GM19455 (cell line): Measurements from ENCODE around the gene BBIP1.
"Not testable (repeated sequence)": the region's sequence is repeated elsewhere in the genome, so short reads cannot be mapped to it uniquely, and the experiment has no call there.

Source experiments
- ATAC-seq: cut with Tn5 transposase; IDR thresholded peaks from one replicate; pipeline ENCODE4 v1.9.1; 2021; ENCODE audit not compliant: unreplicated experiment

The BBIP1 gene

GRCh38 chr10:110923856-110924493 lies 5.0 kb upstream of the BBIP1 start:
- no peak for ATAC-seq

GRCh38 chr10:110919971-110920881 lies 1.2 kb upstream of the BBIP1 start:
- ATAC-seq: peak; percentile 36

- ATAC-seq: peak; percentile 1
These were observed 460 bp upstream of the BBIP1 start, which contains the start of gene SHOC2 for GRCh38 chr10:110919349-110919931. Gene SHOC2, plus strand, starts transcription at chr10:110919604. Its CDS starts 44,755 bp downstream, at chr10:110964359.

- no peak for ATAC-seq
These were observed 724 bp downstream of the BBIP1 start for GRCh38 chr10:110918269-110918642.

- no peak for ATAC-seq
These were observed 2.2 kb downstream of the BBIP1 start for GRCh38 chr10:110916554-110917346.

GRCh38 chr10:110915600-110915999 lies 3.4 kb downstream of the BBIP1 start:
- not testable (repeated sequence) for ATAC-seq

- ATAC-seq: no peak
These were observed 3.9 kb downstream of the BBIP1 start for GRCh38 chr10:110915035-110915434.

- no peak for ATAC-seq
These were observed 4.5 kb downstream of the BBIP1 start for GRCh38 chr10:110914431-110914830.

GRCh38 chr10:110912374-110912773 lies 6.6 kb downstream of the BBIP1 start:
- no peak for ATAC-seq

GRCh38 chr10:110910138-110910537 lies 8.8 kb downstream of the BBIP1 start:
- no peak for ATAC-seq

GRCh38 chr10:110903280-110904278 lies 15.4 kb downstream of the BBIP1 start:
- ATAC-seq: no peak

GRCh38 chr10:110901954-110902819 lies 16.8 kb downstream of the BBIP1 start:
- ATAC-seq: no peak

GRCh38 chr10:110900983-110901382 lies 18.0 kb downstream of the BBIP1 start:
- no peak for ATAC-seq

GRCh38 chr10:110898391-110898790 lies 20.6 kb downstream of the BBIP1 start:
- no peak for ATAC-seq

- ATAC-seq: no peak
These were observed 21.8 kb downstream of the BBIP1 start for GRCh38 chr10:110897184-110897583.

- ATAC-seq: no peak
These were observed 25.3 kb downstream of the BBIP1 start for GRCh38 chr10:110893559-110894179.

- no peak for ATAC-seq
These were observed 26.2 kb downstream of the BBIP1 start for GRCh38 chr10:110892602-110893288.

- ATAC-seq: no peak
These were observed 31.4 kb downstream of the BBIP1 start for GRCh38 chr10:110887560-110887959.
